Esophagus squamous epithelium (tissue), 4 donors: Measurements from ENCODE around the gene ZNF333.

Experiments used
- POLR2A ChIP-seq, 4 donors: fragments of 450-650 bp; IDR thresholded peaks; one replicate each; pipeline ENCODE4 v1.6.1; 2017; ENCODE audit warnings: antibody characterized with exemption in 4 of 4, mild to moderate bottlenecking in 4 of 4, moderate library complexity in 3 of 4
- TF ChIP-seq, protein P1 (sequence below), 6 experiments: fragments of 450-650 bp in 4 of 6; fragments of 200-600 bp in 2 of 6; sonication (generic) in 2 of 6; IDR thresholded peaks; one replicate each; pipeline ENCODE4 v1.5.1; 2016 to 2019; ENCODE audit warnings: antibody characterized with exemption in 6 of 6, mild to moderate bottlenecking in 4 of 6, moderate library complexity in 4 of 6

DNA sequence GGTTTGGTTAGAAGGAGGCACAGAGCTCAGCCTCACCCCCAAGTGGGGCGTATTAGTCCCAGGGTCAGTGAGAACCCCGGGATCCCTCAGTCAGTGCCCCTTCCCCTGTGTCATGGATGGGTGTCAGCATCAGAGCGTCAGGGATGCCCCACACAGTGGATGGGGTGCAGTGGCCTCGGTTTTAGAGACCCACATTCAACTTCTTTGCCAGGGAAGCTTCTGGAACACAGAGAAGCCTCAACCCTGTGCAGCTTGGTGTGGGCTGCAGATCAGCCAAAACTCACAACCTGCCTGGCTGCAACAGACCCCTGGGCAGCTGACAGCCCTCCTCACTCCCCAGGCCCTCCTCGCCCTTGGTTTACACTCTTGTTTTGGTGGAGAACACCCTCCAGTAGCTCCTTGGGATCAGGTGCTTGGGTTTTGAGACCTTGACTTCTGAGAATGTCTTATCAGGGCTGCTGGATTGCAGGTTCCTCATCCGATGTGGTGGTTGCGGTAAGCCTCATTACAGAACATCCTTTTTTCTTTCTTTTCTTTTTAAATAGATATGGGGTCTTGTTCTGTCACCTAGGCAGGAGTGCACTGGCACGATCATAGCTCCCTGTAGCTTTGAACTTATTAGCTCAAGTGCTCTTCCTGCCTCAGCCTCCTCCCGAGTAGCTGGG lies 11.0 kb downstream of the ZNF333 start:
- TF ChIP-seq POLR2A (IDR thresholded peaks at IDR 0.05) = no peak
- TF ChIP-seq, protein P1, sequence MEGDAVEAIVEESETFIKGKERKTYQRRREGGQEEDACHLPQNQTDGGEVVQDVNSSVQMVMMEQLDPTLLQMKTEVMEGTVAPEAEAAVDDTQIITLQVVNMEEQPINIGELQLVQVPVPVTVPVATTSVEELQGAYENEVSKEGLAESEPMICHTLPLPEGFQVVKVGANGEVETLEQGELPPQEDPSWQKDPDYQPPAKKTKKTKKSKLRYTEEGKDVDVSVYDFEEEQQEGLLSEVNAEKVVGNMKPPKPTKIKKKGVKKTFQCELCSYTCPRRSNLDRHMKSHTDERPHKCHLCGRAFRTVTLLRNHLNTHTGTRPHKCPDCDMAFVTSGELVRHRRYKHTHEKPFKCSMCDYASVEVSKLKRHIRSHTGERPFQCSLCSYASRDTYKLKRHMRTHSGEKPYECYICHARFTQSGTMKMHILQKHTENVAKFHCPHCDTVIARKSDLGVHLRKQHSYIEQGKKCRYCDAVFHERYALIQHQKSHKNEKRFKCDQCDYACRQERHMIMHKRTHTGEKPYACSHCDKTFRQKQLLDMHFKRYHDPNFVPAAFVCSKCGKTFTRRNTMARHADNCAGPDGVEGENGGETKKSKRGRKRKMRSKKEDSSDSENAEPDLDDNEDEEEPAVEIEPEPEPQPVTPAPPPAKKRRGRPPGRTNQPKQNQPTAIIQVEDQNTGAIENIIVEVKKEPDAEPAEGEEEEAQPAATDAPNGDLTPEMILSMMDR (IDR thresholded peaks at IDR 0.05) = no peak
